ENCODE data around the gene VWCE. TPM values are rescaled to one million over a fixed set of nuclear protein-coding genes. Genes with fewer than 3 reads are reported as not detected.
A peak's percentile ranks its signal among the peaks of the same experiment; 100 is the strongest.

Gene VWCE
- total and polyA plus RNA-seq, 10 of the 15 experiments (the other 5 are each of a cell fraction or from before 2014, with no cell fraction given), result 0.10 to 4.9 (median 2.4) TPM

DNA sequence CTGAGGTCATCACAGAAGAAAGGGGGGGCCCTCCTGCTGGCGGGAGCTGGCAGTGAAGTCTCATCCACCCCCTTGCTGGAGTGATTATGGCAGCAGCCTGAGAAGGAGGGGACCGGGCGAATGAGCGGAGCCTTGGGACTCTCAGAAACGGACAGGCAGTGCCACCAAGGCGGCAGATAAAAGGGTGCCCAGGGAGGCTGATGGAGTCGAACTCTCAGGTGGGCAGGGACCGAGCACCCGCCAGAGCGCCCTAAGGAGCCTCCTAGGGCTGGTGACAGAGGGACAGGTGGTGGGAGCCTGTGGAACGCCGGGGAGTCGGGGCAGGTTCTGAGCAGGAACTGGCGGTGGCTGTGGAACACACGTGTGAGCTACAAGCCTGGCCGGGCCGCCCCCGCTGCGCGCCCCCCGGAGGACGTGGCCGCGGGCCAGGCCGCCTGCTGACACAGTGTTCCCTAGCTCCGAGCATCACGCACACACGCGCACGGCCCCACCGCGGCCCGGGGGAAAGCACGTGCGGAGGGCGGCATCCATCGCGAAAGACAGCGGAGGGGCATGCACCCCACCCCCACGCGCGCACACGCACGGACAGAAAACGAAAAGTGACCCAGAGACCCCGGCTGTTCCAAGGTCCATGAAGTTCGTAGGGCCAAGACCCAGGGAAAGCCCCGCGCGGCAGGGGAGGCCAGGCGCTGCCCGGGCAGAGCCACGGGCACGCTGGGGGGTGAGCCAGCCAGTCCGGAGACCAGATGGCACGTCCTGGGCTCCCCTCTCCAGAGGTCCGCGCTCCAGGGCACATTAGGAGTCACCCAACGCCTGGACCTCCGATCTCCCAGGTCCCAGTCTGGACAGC is 1.0 kb downstream of the VWCE start (continued):
- TF ChIP-seq, protein P1, sequence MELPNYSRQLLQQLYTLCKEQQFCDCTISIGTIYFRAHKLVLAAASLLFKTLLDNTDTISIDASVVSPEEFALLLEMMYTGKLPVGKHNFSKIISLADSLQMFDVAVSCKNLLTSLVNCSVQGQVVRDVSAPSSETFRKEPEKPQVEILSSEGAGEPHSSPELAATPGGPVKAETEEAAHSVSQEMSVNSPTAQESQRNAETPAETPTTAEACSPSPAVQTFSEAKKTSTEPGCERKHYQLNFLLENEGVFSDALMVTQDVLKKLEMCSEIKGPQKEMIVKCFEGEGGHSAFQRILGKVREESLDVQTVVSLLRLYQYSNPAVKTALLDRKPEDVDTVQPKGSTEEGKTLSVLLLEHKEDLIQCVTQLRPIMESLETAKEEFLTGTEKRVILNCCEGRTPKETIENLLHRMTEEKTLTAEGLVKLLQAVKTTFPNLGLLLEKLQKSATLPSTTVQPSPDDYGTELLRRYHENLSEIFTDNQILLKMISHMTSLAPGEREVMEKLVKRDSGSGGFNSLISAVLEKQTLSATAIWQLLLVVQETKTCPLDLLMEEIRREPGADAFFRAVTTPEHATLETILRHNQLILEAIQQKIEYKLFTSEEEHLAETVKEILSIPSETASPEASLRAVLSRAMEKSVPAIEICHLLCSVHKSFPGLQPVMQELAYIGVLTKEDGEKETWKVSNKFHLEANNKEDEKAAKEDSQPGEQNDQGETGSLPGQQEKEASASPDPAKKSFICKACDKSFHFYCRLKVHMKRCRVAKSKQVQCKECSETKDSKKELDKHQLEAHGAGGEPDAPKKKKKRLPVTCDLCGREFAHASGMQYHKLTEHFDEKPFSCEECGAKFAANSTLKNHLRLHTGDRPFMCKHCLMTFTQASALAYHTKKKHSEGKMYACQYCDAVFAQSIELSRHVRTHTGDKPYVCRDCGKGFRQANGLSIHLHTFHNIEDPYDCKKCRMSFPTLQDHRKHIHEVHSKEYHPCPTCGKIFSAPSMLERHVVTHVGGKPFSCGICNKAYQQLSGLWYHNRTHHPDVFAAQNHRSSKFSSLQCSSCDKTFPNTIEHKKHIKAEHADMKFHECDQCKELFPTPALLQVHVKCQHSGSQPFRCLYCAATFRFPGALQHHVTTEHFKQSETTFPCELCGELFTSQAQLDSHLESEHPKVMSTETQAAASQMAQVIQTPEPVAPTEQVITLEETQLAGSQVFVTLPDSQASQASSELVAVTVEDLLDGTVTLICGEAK (IDR thresholded peaks at IDR 0.05; ENCODE audit: borderline replicate concordance), result no peak
- TF ChIP-seq BMI1 (IDR thresholded peaks at IDR 0.05; ENCODE audit: borderline replicate concordance) (no peak), NFIC (IDR thresholded peaks at IDR 0.05; ENCODE audit: low read depth, low read length) (no peak), IKZF1 (conservative IDR thresholded peaks at IDR 0.05) (0 out of 2 replicates have a peak, but pooled peaks have one; percentile 60), BHLHE40 (IDR thresholded peaks at IDR 0.05; ENCODE audit: borderline replicate concordance in 1 of 2, low read depth in 2 of 2, low read length in 1 of 2) (peak; percentile 80 to 96), NBN (IDR thresholded peaks at IDR 0.05) (0 out of 2 replicates have a peak, but pooled peaks have one; percentile 21), SIX5 (IDR thresholded peaks at IDR 0.05; ENCODE audit: low read depth, low read length, severe bottlenecking) (no peak), CBFB (IDR thresholded peaks at IDR 0.05; ENCODE audit: low read depth) (no peak)
- TF ChIP-seq, protein P2, sequence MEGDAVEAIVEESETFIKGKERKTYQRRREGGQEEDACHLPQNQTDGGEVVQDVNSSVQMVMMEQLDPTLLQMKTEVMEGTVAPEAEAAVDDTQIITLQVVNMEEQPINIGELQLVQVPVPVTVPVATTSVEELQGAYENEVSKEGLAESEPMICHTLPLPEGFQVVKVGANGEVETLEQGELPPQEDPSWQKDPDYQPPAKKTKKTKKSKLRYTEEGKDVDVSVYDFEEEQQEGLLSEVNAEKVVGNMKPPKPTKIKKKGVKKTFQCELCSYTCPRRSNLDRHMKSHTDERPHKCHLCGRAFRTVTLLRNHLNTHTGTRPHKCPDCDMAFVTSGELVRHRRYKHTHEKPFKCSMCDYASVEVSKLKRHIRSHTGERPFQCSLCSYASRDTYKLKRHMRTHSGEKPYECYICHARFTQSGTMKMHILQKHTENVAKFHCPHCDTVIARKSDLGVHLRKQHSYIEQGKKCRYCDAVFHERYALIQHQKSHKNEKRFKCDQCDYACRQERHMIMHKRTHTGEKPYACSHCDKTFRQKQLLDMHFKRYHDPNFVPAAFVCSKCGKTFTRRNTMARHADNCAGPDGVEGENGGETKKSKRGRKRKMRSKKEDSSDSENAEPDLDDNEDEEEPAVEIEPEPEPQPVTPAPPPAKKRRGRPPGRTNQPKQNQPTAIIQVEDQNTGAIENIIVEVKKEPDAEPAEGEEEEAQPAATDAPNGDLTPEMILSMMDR (IDR thresholded peaks at IDR 0.05 in 2 of 3, conservative IDR thresholded peaks at IDR 0.05 in 1 of 3; ENCODE audit: control insufficient read depth in 2 of 3, extremely low read depth in 1 of 3, insufficient read depth in 1 of 3, low read depth in 3 of 3, low read length in 3 of 3), result peak in 1 of 3 experiments; percentile 11; a peak in 1 of 6 replicates
- TF ChIP-seq, protein P3, sequence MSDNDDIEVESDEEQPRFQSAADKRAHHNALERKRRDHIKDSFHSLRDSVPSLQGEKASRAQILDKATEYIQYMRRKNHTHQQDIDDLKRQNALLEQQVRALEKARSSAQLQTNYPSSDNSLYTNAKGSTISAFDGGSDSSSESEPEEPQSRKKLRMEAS (IDR thresholded peaks at IDR 0.05; ENCODE audit: low read depth, low read length), result no peak
- TF ChIP-seq, protein P4, sequence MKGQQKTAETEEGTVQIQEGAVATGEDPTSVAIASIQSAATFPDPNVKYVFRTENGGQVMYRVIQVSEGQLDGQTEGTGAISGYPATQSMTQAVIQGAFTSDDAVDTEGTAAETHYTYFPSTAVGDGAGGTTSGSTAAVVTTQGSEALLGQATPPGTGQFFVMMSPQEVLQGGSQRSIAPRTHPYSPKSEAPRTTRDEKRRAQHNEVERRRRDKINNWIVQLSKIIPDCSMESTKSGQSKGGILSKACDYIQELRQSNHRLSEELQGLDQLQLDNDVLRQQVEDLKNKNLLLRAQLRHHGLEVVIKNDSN (IDR thresholded peaks at IDR 0.05; ENCODE audit: borderline replicate concordance, extremely low read length, insufficient read depth, low read depth, low read length), result no peak
